Colonic mucosa (tissue), 4 donors: ENCODE measurements around the gene STAP1. TPM values are rescaled to one million over a fixed set of nuclear protein-coding genes. Genes with fewer than 3 reads are reported as not detected.

Source experiments
- DNase-seq: peaks from one replicate; pipeline ENCODE4 v3.0.0-alpha.2; 2020
- H3K27ac ChIP-seq: fragments of 200-600 bp; one replicate; pipeline ENCODE4 v1.8.0; 2021
- H3K27me3 ChIP-seq: fragments of 200-600 bp; one replicate; pipeline ENCODE4 v1.8.0; 2021
- H3K36me3 ChIP-seq: fragments of 200-600 bp; one replicate; pipeline ENCODE4 v1.8.0; 2021
- H3K4me1 ChIP-seq: fragments of 200-600 bp; one replicate; pipeline ENCODE4 v1.8.0; 2021; ENCODE audit warnings: mild to moderate bottlenecking
- H3K4me3 ChIP-seq: fragments of 200-600 bp; one replicate; pipeline ENCODE4 v1.8.0; 2021
- H3K9ac ChIP-seq, 2 donors: one replicate each; pipeline ENCODE4 v1.7.0; 2013; ENCODE audit warnings: control low read depth in 2 of 2, low read depth in 2 of 2, low read length in 2 of 2
- H3K9me3 ChIP-seq: fragments of 200-600 bp; one replicate; pipeline ENCODE4 v1.8.0; 2021
- CTCF ChIP-seq: fragments of 200-600 bp; IDR thresholded peaks from one replicate; pipeline ENCODE4 v1.8.0; 2022; ENCODE audit warnings: antibody characterized with exemption, mild to moderate bottlenecking
- intact Hi-C: fragments of 100-400 bp; cut with DNase I; formaldehyde crosslinking; loops from one replicate; pipeline ENCODE4 v1.14.1; 2022
- total RNA-seq, 2 donors: library from RNA; stranded (reverse); fragmentation: NEBNext Ultra II Directional in 1 of 2; extraction: Animal tissue kit (Norgen Biotek cat#: 25700) in 1 of 2; gene quantifications; one replicate each; pipeline ENCODE4 v1.2.1, GENCODE V29; 2021
- donor health status: healthy.
- donor health status: DM: no; HTN: no; CAD: no.
- donor health status: DM: no; HTN: no; CAD: no.

The STAP1 gene
- total RNA-seq, 2 donors from 2014 or later: 0.37 to 0.52 TPM

GRCh38 chr4:67573193-67573592 is 14.7 kb downstream of the STAP1 start:
- no peaks in the 10 kb centered on the region for H3K27me3 ChIP-seq
- H3K9me3 ChIP-seq: no peaks in the 10 kb centered on the region
- intact Hi-C loops: no loop called here
- no peak for DNase-seq
- no peak overlapping the region for H3K27ac ChIP-seq
- H3K4me3 ChIP-seq: no peak overlapping the region
- no peak for TF ChIP-seq CTCF
- no peaks in the 10 kb centered on the region for H3K4me1 ChIP-seq
- H3K36me3 ChIP-seq: no peaks in the 10 kb centered on the region
- H3K9ac ChIP-seq: no peak overlapping the region

- DNase-seq: no peak
- Histone ChIP-seq H3K27ac (no peak overlapping the region), H3K4me1 (no peaks in the 10 kb centered on the region), H3K27me3 (no peaks in the 10 kb centered on the region), H3K4me3 (no peak overlapping the region), H3K9me3 (no peaks in the 10 kb centered on the region), H3K36me3 (no peaks in the 10 kb centered on the region), H3K9ac (no peak overlapping the region)
- TF ChIP-seq CTCF: no peak
- intact Hi-C loops: no loop called here
These were observed 16.9 kb downstream of the STAP1 start for GRCh38 chr4:67575232-67576058.

- Histone ChIP-seq H3K4me3 (no peak overlapping the region), H3K9me3 (no peaks in the 10 kb centered on the region), H3K27ac (no peak overlapping the region), H3K36me3 (no peaks in the 10 kb centered on the region), H3K9ac (no peak overlapping the region), H3K4me1 (no peaks in the 10 kb centered on the region), H3K27me3 (no peaks in the 10 kb centered on the region)
- DNase-seq: no peak
- TF ChIP-seq CTCF: no peak
- intact Hi-C loops: no loop called here
These were observed 17.5 kb downstream of the STAP1 start for GRCh38 chr4:67576059-67576466.

- Histone ChIP-seq H3K27me3 (no peaks in the 10 kb centered on the region), H3K27ac (no peak overlapping the region)
These were observed 18.0 kb downstream of the STAP1 start for GRCh38 chr4:67576538-67576937.

GRCh38 chr4:67580577-67580976 is 22.1 kb downstream of the STAP1 start:
- Histone ChIP-seq H3K9ac (no peak overlapping the region), H3K9me3 (no peaks in the 10 kb centered on the region), H3K36me3 (no peaks in the 10 kb centered on the region), H3K27me3 (no peaks in the 10 kb centered on the region), H3K4me1 (no peaks in the 10 kb centered on the region), H3K27ac (no peak overlapping the region), H3K4me3 (no peak overlapping the region)
- intact Hi-C loops: no loop called here
- no peak for DNase-seq
- TF ChIP-seq CTCF: no peak

More at GRCh38 chr4:67576538-67576937, 18.0 kb downstream of the STAP1 start:
- no peak for DNase-seq
- Histone ChIP-seq H3K36me3 (no peaks in the 10 kb centered on the region), H3K4me1 (no peaks in the 10 kb centered on the region), H3K9ac (no peak overlapping the region), H3K4me3 (no peak overlapping the region), H3K9me3 (no peaks in the 10 kb centered on the region)
- TF ChIP-seq CTCF: no peak
- intact Hi-C loops: no loop called here
